Fibroblast of lung (primary cell): ENCODE measurements around the gene BLVRB. TPM values are rescaled to one million over a fixed set of nuclear protein-coding genes. Genes with fewer than 3 reads are reported as not detected.
"Not testable (repeated sequence)": the region's sequence is repeated elsewhere in the genome, so short reads cannot be mapped to it uniquely, and the experiment has no call there.

Experiments
- DNase-seq, 2 donors: peaks; one replicate each; pipeline versions ENCODE4 v3.0.0 to v3.0.0-alpha.2; 2010; ENCODE audit warnings: low read depth in 2 of 2
- H2AFZ ChIP-seq: 2 replicates; pipeline ENCODE4 v1.5.1; 2012; ENCODE audit warnings: low read length, control low read depth, inconsistent platforms
- H3K27ac ChIP-seq: 2 replicates; pipeline ENCODE4 v1.5.1; 2011; ENCODE audit warnings: low read length, control low read depth; ENCODE audit not compliant: insufficient read depth
- H3K27me3 ChIP-seq: 2 replicates; pipeline ENCODE4 v1.5.1; 2011; ENCODE audit warnings: mild to moderate bottlenecking, low read length; ENCODE audit not compliant: control insufficient read depth, insufficient read depth
- H3K36me3 ChIP-seq: 2 replicates; pipeline ENCODE4 v1.5.1; 2011; ENCODE audit warnings: low read length; ENCODE audit not compliant: control insufficient read depth, insufficient read depth
- H3K4me1 ChIP-seq: 2 replicates; pipeline ENCODE4 v1.5.1; 2011; ENCODE audit warnings: low read length; ENCODE audit not compliant: control insufficient read depth, insufficient read depth; ENCODE audit errors: extremely low read depth
- H3K4me2 ChIP-seq: 2 replicates; pipeline ENCODE4 v1.5.1; 2011; ENCODE audit warnings: low read length, control low read depth; ENCODE audit not compliant: insufficient read depth; ENCODE audit errors: extremely low read depth
- H3K4me3 ChIP-seq, 4 experiments: fragments of 200-600 bp in 1 of 4; sonication (generic) in 1 of 4; replicated peaks in 1 of 4; 2 replicates each; pipeline ENCODE4 v1.5.1; 2011 to 2016; ENCODE audit warnings: low read length in 4 of 4, low read depth in 3 of 4, mild to moderate bottlenecking in 3 of 4, control low read depth in 2 of 4, inconsistent platforms in 1 of 4, mixed read lengths in 1 of 4; ENCODE audit not compliant: insufficient read depth in 1 of 4; ENCODE audit errors: control extremely low read depth in 1 of 4
- H3K79me2 ChIP-seq: 2 replicates; pipeline ENCODE4 v1.5.1; 2012; ENCODE audit warnings: mild to moderate bottlenecking, low read length, inconsistent platforms; ENCODE audit not compliant: control insufficient read depth, insufficient read depth
- H3K9ac ChIP-seq: 2 replicates; pipeline ENCODE4 v1.5.1; 2011; ENCODE audit warnings: mild to moderate bottlenecking, low read length, control low read depth; ENCODE audit not compliant: insufficient read depth
- H3K9me3 ChIP-seq: 2 replicates; pipeline ENCODE4 v1.5.1; 2012; ENCODE audit warnings: low read depth, low read length; ENCODE audit not compliant: control insufficient read depth, insufficient read depth
- H4K20me1 ChIP-seq: 2 replicates; pipeline ENCODE4 v1.5.1; 2011; ENCODE audit warnings: low read length; ENCODE audit not compliant: control insufficient read depth, insufficient read depth; ENCODE audit errors: extremely low read depth
- CTCF ChIP-seq, 2 donors: IDR thresholded peaks in 1 of 2; conservative IDR thresholded peaks in 1 of 2; 1 replicate in 1 of 2; 2 replicates in 1 of 2; pipeline ENCODE4 v1.5.1; 2011 to 2012; ENCODE audit warnings: low read length in 2 of 2, control low read depth in 1 of 2, inconsistent platforms in 1 of 2, low read depth in 1 of 2, mild to moderate bottlenecking in 1 of 2
- EZH2 ChIP-seq: IDR thresholded peaks from 2 replicates; pipeline ENCODE4 v1.5.1; 2012; ENCODE audit warnings: low read length, control low read depth, mild to moderate bottlenecking; ENCODE audit errors: missing control alignments
- polyA plus RNA-seq, 2 donors: library from polyadenylated mRNA; depleted of rRNA in 1 of 2; stranded (reverse) in 1 of 2; unstranded in 1 of 2; fragments of >200 nt; gene quantifications; 2 replicates each; pipeline ENCODE4 v1.2.1, GENCODE V29; 2011 to 2012; ENCODE audit warnings: missing spikeins in 1 of 2
- total RNA-seq: library from RNA; depleted of rRNA; stranded (reverse); fragments of >200 nt; gene quantifications from 2 replicates; pipeline ENCODE4 v1.2.1, GENCODE V29; 2014

Gene BLVRB
- total and polyA plus RNA-seq, 2 donors (not counting 1 experiment from before 2014, with no cell fraction given), result 40.0 to 105 TPM

GRCh38 chr19:40411125-40411842 is 54.3 kb downstream of the BLVRB start:
- Histone ChIP-seq H3K36me3 (no peaks in the 10 kb centered on the region), H4K20me1 (no peaks in the 10 kb centered on the region), H3K79me2 (no peaks in the 10 kb centered on the region), H3K27ac (no peak overlapping the region), H3K4me2 (no peak overlapping the region), H3K9me3 (no peaks in the 10 kb centered on the region), H2AFZ (no peak overlapping the region), H3K9ac (no peak overlapping the region), H3K4me3 (no peak overlapping the region), H3K27me3 (no peaks in the 10 kb centered on the region), H3K4me1 (no peaks in the 10 kb centered on the region)
- DNase-seq, result no peak
- TF ChIP-seq EZH2 (no peak), CTCF (conservative IDR thresholded peaks at IDR 0.05 in 1 of 2, IDR thresholded peaks at IDR 0.05 in 1 of 2; ENCODE audit: low read depth in 1 of 2, low read length in 2 of 2) (no peak)

- Histone ChIP-seq H3K27ac (no peak overlapping the region), H3K79me2 (no peaks in the 10 kb centered on the region), H3K4me2 (no peak overlapping the region), H4K20me1 (no peaks in the 10 kb centered on the region), H3K27me3 (no peaks in the 10 kb centered on the region), H3K9me3 (no peaks in the 10 kb centered on the region), H3K9ac (no peak overlapping the region), H3K36me3 (no peaks in the 10 kb centered on the region), H3K4me1 (no peaks in the 10 kb centered on the region), H2AFZ (no peak overlapping the region), H3K4me3 (no peak overlapping the region)
- DNase-seq, result no peak
- TF ChIP-seq EZH2 (no peak), CTCF (conservative IDR thresholded peaks at IDR 0.05 in 1 of 2, IDR thresholded peaks at IDR 0.05 in 1 of 2; ENCODE audit: low read depth in 1 of 2, low read length in 2 of 2) (no peak)
These were observed 55.5 kb downstream of the BLVRB start for GRCh38 chr19:40410030-40410389.

DNA sequence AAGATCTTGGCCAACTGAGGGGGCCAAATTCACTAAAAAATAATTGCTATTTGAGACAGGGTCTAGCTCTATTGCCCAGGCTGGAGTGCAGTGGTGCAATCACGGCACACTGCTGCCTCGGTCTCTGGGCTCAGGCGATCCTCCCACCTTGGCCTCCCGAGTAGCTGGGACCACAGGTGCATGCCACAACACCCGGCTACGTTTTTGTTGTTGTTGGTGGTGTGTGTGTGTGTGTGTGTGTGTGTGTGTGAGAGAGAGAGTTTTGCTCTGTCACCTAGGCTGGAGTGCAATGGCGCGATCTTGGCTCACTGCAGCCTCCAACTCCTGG is 57.0 kb downstream of the BLVRB start:
- not testable (repeated sequence) for H3K4me2 ChIP-seq, DNase-seq, H3K36me3 ChIP-seq, H3K9ac ChIP-seq, H3K79me2 ChIP-seq, H4K20me1 ChIP-seq, H3K27ac ChIP-seq, H3K4me3 ChIP-seq, H2AFZ ChIP-seq, H3K4me1 ChIP-seq, H3K27me3 ChIP-seq, H3K9me3 ChIP-seq
